Glomerular endothelial cell (primary cell): ENCODE measurements around the gene PNPLA1. TPM values are rescaled to one million over a fixed set of nuclear protein-coding genes. Genes with fewer than 3 reads are reported as not detected.
"Not testable (repeated sequence)": the region's sequence is repeated elsewhere in the genome, so short reads cannot be mapped to it uniquely, and the experiment has no call there.

ENCODE experiments used
- DNase-seq: peaks from one replicate; pipeline ENCODE4 v3.0.0-alpha.2; 2011; ENCODE audit warnings: low read depth, low spot score; ENCODE audit errors: extremely low read depth
- total RNA-seq: library from RNA; depleted of rRNA; stranded (reverse); fragments of >200 nt; gene quantifications from 2 replicates; pipeline ENCODE4 v1.2.3, GENCODE V29; 2015

The PNPLA1 gene
- total RNA-seq, 1 donor from 2014 or later = not detected

GRCh38 chr6:36333171-36333895, 63.5 kb downstream of the PNPLA1 start:
- DNase-seq = no peak

- no peak for DNase-seq
Measured at GRCh38 chr6:36333931-36334725, 64.3 kb downstream of the PNPLA1 start.

- no peak for DNase-seq
Measured at GRCh38 chr6:36334832-36335459, 65.1 kb downstream of the PNPLA1 start.

GRCh38 chr6:36335465-36336207, 65.8 kb downstream of the PNPLA1 start:
- no peak for DNase-seq

GRCh38 chr6:36336208-36336710, 66.4 kb downstream of the PNPLA1 start:
- DNase-seq = no peak

GRCh38 chr6:36336779-36337241, 67.0 kb downstream of the PNPLA1 start, which contains the start of gene BNIP5:
Gene BNIP5 (minus strand): TSS chr6:36336888. CDS start chr6:36330690, 6,198 bp downstream.
- DNase-seq = no peak

GRCh38 chr6:36337814-36338213, 68.0 kb downstream of the PNPLA1 start:
- no peak for DNase-seq

- not testable (repeated sequence) for DNase-seq
Measured at GRCh38 chr6:36338223-36338622, 68.4 kb downstream of the PNPLA1 start.

GRCh38 chr6:36339146-36339545, 69.3 kb downstream of the PNPLA1 start:
- DNase-seq = no peak

- DNase-seq = no peak
Measured at GRCh38 chr6:36340306-36340617, 70.4 kb downstream of the PNPLA1 start.

- DNase-seq = no peak
Measured at GRCh38 chr6:36340618-36341454, 71.0 kb downstream of the PNPLA1 start.

- DNase-seq = no peak
Measured at GRCh38 chr6:36343109-36343680, 73.3 kb downstream of the PNPLA1 start.

GRCh38 chr6:36345681-36346466, 76.0 kb downstream of the PNPLA1 start:
- DNase-seq = no peak

- DNase-seq = no peak
Measured at GRCh38 chr6:36346486-36347273, 76.8 kb downstream of the PNPLA1 start.

GRCh38 chr6:36347621-36348020, 77.8 kb downstream of the PNPLA1 start:
- DNase-seq = no peak

GRCh38 chr6:36349240-36349639, 79.4 kb downstream of the PNPLA1 start:
- DNase-seq = no peak

- DNase-seq = peak; percentile 82
Measured at GRCh38 chr6:36350082-36350481, 80.2 kb downstream of the PNPLA1 start.
